GM12878 (cell line): ENCODE results near the gene BRINP2. TPM values are rescaled to one million over a fixed set of nuclear protein-coding genes. Genes with fewer than 3 reads are reported as not detected.

Experiments
- ATAC-seq: fragments of 200-7000 bp; cut with Tn5 transposase; 3 replicates; pipeline ENCODE4 v1.9.1; 2020; ENCODE audit warnings: mild to moderate bottlenecking, moderate library complexity
- BruUV-seq: library from RNA; stranded (reverse); fragments of 400-500 nt; replicated peaks from 2 replicates; lab custom pipeline; 2021; lab: Mats Ljungman, UMichigan
- CTCF ChIA-PET: fragments of 300-600 bp; sonication (Branson Sonifier 250); formaldehyde crosslinking; extraction: SDS; loops from one replicate; lab custom pipeline; 2021; ENCODE audit warnings: inconsistent platforms; lab: Yijun Ruan, JAX
- POLR2A ChIA-PET: fragments of 350-600 bp; formaldehyde crosslinking; extraction: SDS; loops from one replicate; lab custom pipeline; 2021; ENCODE audit warnings: inconsistent platforms; lab: Charles Lee
- RAD21 ChIA-PET: fragments of 300-600 bp; sonication (Branson Sonifier 250); formaldehyde crosslinking; loops from one replicate; lab custom pipeline; 2023; ENCODE audit warnings: antibody characterized with exemption; ENCODE audit not compliant: unreplicated experiment; lab: Charles Lee
- SMC1A ChIA-PET: fragments of 300-600 bp; sonication (Branson Sonifier 250); formaldehyde crosslinking; loops from one replicate; lab custom pipeline; 2023; ENCODE audit not compliant: unreplicated experiment, uncharacterized antibody; lab: Charles Lee
- DNase-seq: peaks from one replicate; pipeline ENCODE4 v3.0.0-alpha.2; 2011; ENCODE audit warnings: low read depth, low spot score
- FAIRE-seq: peaks from 3 replicates; lab custom pipeline; 2011; peaks lifted over from hg19 to GRCh38; lab: Jason Lieb, UNC
- H2AFZ ChIP-seq: 2 replicates; pipeline ENCODE4 v1.6.0; 2011; ENCODE audit warnings: low read depth, low read length, control low read depth; ENCODE audit not compliant: control insufficient read depth
- H3K27ac ChIP-seq: 2 replicates; pipeline ENCODE4 v1.5.1; 2011; ENCODE audit warnings: control low read depth; ENCODE audit not compliant: control insufficient read depth, insufficient read depth
- H3K27me3 ChIP-seq, 2 experiments: replicated peaks in 1 of 2; 2 replicates each; pipeline versions ENCODE4 v1.6.0 to v1.6.1; 2011; ENCODE audit warnings: low read length in 1 of 2; ENCODE audit not compliant: control insufficient read depth in 2 of 2, insufficient read depth in 2 of 2
- H3K36me3 ChIP-seq, 2 experiments: 2 replicates each; pipeline ENCODE4 v1.5.1; 2011; ENCODE audit warnings: low read length in 1 of 2; ENCODE audit not compliant: control insufficient read depth in 2 of 2, insufficient read depth in 2 of 2
- H3K4me1 ChIP-seq: 2 replicates; pipeline ENCODE4 v1.6.1; 2011; ENCODE audit warnings: mild to moderate bottlenecking, low read length, moderate library complexity, mixed read lengths; ENCODE audit not compliant: control insufficient read depth, insufficient read depth
- H3K4me2 ChIP-seq: 2 replicates; pipeline ENCODE4 v1.6.0; 2011; ENCODE audit warnings: control low read depth; ENCODE audit not compliant: control insufficient read depth, insufficient read depth
- H3K4me3 ChIP-seq: fragments of 200-600 bp; sonication (generic); 2 replicates; pipeline ENCODE4 v1.5.1; 2016
- H3K79me2 ChIP-seq: 2 replicates; pipeline ENCODE4 v1.6.0; 2011; ENCODE audit warnings: low read length; ENCODE audit not compliant: control insufficient read depth, insufficient read depth
- H3K9ac ChIP-seq: 2 replicates; pipeline ENCODE4 v1.8.0; 2011; ENCODE audit warnings: low read length, control low read depth, mixed read lengths; ENCODE audit not compliant: control insufficient read depth, insufficient read depth
- H3K9me3 ChIP-seq: replicated peaks from 3 replicates; pipeline ENCODE4 v1.5.1; 2011; ENCODE audit warnings: mild to moderate bottlenecking, low read length; ENCODE audit not compliant: control insufficient read depth, insufficient read depth
- H4K20me1 ChIP-seq: 2 replicates; pipeline ENCODE4 v1.6.0; 2011; ENCODE audit not compliant: control insufficient read depth, insufficient read depth
- BACH1 ChIP-seq: fragments of 450-650 bp; IDR thresholded peaks from 2 replicates; pipeline ENCODE4 v1.6.1; 2017; ENCODE audit warnings: mild to moderate bottlenecking, borderline replicate concordance
- DPF2 ChIP-seq: fragments of 450-650 bp; IDR thresholded peaks from 2 replicates; pipeline ENCODE4 v1.6.1; 2017; ENCODE audit warnings: mild to moderate bottlenecking
- EP300 ChIP-seq, 2 experiments: fragments of 150-350 bp in 1 of 2; IDR thresholded peaks; 2 replicates each; pipeline ENCODE4 v1.6.1; 2011 to 2012; ENCODE audit warnings: low read depth in 2 of 2, low read length in 2 of 2, borderline replicate concordance in 1 of 2, improper control_type of control experiment in 1 of 2, inconsistent platforms in 1 of 2; ENCODE audit not compliant: control insufficient read depth in 1 of 2
- HDAC2 ChIP-seq: fragments of 200-600 bp; sonication (generic); IDR thresholded peaks from 2 replicates; pipeline ENCODE4 v1.6.1; 2017
- NFYA ChIP-seq: IDR thresholded peaks from 2 replicates; pipeline ENCODE4 v1.6.1; 2011; ENCODE audit warnings: low read depth, mild to moderate bottlenecking, low read length, improper control_type of control experiment, borderline replicate concordance
- PAX8 ChIP-seq: fragments of 450-650 bp; IDR thresholded peaks from 2 replicates; pipeline ENCODE4 v1.6.1; 2017; ENCODE audit warnings: mild to moderate bottlenecking, moderate library complexity
- SMAD5 ChIP-seq: IDR thresholded peaks from 2 replicates; pipeline ENCODE4 v1.6.1; 2016; ENCODE audit warnings: antibody characterized with exemption, low read depth
- SMC3 ChIP-seq: IDR thresholded peaks from 2 replicates; pipeline ENCODE4 v1.6.1; 2011; ENCODE audit warnings: low read length, improper control_type of control experiment, borderline replicate concordance
- SRF ChIP-seq, 2 experiments: IDR thresholded peaks; 2 replicates each; pipeline ENCODE4 v1.6.1; 2011; ENCODE audit warnings: low read depth in 2 of 2, low read length in 2 of 2, mild to moderate bottlenecking in 1 of 2, moderate library complexity in 1 of 2
- SUPT20H ChIP-seq: IDR thresholded peaks from 2 replicates; pipeline ENCODE4 v1.6.1; 2011; ENCODE audit warnings: low read depth, mild to moderate bottlenecking, low read length, moderate library complexity, borderline replicate concordance; ENCODE audit not compliant: control insufficient read depth
- YY1 ChIP-seq: IDR thresholded peaks from 2 replicates; pipeline ENCODE4 v1.6.1; 2011; ENCODE audit warnings: low read depth, mild to moderate bottlenecking, low read length
- WGBS: methylation state at CpG from one replicate; pipeline ENCODE4 v1.1.6; 2016; ENCODE audit warnings: low lambda C conversion rate; ENCODE audit not compliant: insufficient replicate concordance, insufficient coverage; ENCODE audit errors: missing lambda C conversion rate; 5-methylcytosine and 5-hydroxymethylcytosine counted together
- in situ Hi-C: fragments of 300-500 bp; cut with MboI; formaldehyde crosslinking; loops from 9 replicates; pipeline ENCODE4 v1.14.3; 2018; ENCODE audit warnings: mixed read lengths
- intact Hi-C: fragments of 100-400 bp; cut with micrococcal nuclease; formaldehyde crosslinking; loops from one replicate; pipeline ENCODE4 v1.14.2; 2022; ENCODE audit not compliant: unreplicated experiment
- polyA plus RNA-seq, 11 experiments: library from polyadenylated mRNA; depleted of rRNA in 4 of 11; unstranded in 6 of 11; stranded (reverse) in 5 of 11; fragments of >200 nt; fragmentation: Nextera tagmentation in 4 of 11; fragmentation: Illumina TruSeq in 1 of 11; extraction: Ambion mirVana in 4 of 11; extraction: Trizol in 1 of 11; gene quantifications; 1 replicate in 1 of 11; 2 replicates in 10 of 11; pipeline versions ENCODE4 v1.2.1 to v1.2.3, GENCODE V29; 2011 to 2016; ENCODE audit warnings: inconsistent platforms in 2 of 11, missing spikeins in 2 of 11, low read depth in 1 of 11
- total RNA-seq, 4 experiments: library from RNA; depleted of rRNA in 3 of 4; stranded (reverse); fragments of >200 nt in 3 of 4; fragmentation: Illumina TruSeq in 1 of 4; extraction: Trizol in 1 of 4; gene quantifications; 2 replicates each; pipeline versions ENCODE4 v1.2.1 to v1.2.3, GENCODE V29; 2013 to 2021
- TF ChIP-seq, protein P1 (sequence below): IDR thresholded peaks from 2 replicates; pipeline ENCODE4 v1.6.1; 2012; ENCODE audit warnings: low read depth, low read length, improper control_type of control experiment
- TF ChIP-seq, protein P2 (sequence below): fragments of 150-350 bp; IDR thresholded peaks from 2 replicates; pipeline ENCODE4 v1.6.1; 2016; ENCODE audit warnings: low read depth, low read length

The BRINP2 gene
- total and polyA plus RNA-seq, 10 of the 15 experiments (the other 5 are each of a cell fraction or from before 2014, with no cell fraction given) = 0.03 TPM; not detected in 9

DNA sequence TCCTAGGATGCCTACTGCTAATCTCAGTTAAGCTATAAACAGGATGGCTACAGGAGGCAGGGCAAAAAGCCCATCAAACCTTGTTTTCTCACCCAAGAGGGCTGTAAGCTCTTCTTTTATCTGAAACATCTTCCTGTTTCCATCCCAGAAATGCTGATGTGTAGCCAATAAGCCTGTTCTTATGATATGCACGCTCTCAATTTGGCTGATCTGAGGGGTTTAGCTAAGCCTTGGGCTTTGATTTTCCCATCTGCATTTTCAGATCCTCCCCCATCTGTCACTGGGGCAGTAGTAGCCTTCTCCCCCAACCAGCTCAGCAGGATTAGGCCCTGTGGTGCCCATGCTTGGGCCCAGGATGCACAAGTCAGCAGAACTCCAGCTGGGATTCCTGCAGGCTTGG lies 105.0 kb downstream of the BRINP2 start:
- Histone ChIP-seq H2AFZ (no peak overlapping the region), H3K4me3 (no peak overlapping the region), H3K79me2 (no peaks in the 10 kb centered on the region), H3K27me3 (peaks cover 0 to 2% of the 10 kb centered on the region in 2 experiments; a peak in 2 of 4 replicates), H3K9me3 (no peaks in the 10 kb centered on the region), H3K9ac (no peak overlapping the region), H3K4me1 (no peaks in the 10 kb centered on the region), H4K20me1 (no peaks in the 10 kb centered on the region), H3K4me2 (no peak overlapping the region), H3K27ac (no peak overlapping the region), H3K36me3 (no peaks in the 10 kb centered on the region)
- WGBS = 0% methylated on average over 1 of the region's 1 CpG
- DNase-seq (no peak), FAIRE-seq (no peak), ATAC-seq (no peak)
- in situ Hi-C loops = no loop called here
- intact Hi-C loops = no loop called here
- CTCF ChIA-PET = no interaction called here
- BruUV-seq = no TSS peak
- RAD21 ChIA-PET = no interaction called here
- SMC1A ChIA-PET = no interaction called here
- TF ChIP-seq NFYA = no peak
- TF ChIP-seq PAX8 = no peak
- no peak for TF ChIP-seq EP300 (IDR thresholded peaks at IDR 0.05; ENCODE audit: borderline replicate concordance in 1 of 2, control insufficient read depth in 1 of 2, low read depth in 2 of 2, low read length in 2 of 2)
- TF ChIP-seq, protein P1, sequence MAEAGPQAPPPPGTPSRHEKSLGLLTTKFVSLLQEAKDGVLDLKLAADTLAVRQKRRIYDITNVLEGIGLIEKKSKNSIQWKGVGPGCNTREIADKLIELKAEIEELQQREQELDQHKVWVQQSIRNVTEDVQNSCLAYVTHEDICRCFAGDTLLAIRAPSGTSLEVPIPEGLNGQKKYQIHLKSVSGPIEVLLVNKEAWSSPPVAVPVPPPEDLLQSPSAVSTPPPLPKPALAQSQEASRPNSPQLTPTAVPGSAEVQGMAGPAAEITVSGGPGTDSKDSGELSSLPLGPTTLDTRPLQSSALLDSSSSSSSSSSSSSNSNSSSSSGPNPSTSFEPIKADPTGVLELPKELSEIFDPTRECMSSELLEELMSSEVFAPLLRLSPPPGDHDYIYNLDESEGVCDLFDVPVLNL = no peak
- no peak for TF ChIP-seq YY1
- no peak for TF ChIP-seq SRF (IDR thresholded peaks at IDR 0.05; ENCODE audit: low read depth in 2 of 2, low read length in 2 of 2)
- TF ChIP-seq SMC3 = no peak
- no peak for TF ChIP-seq BACH1
- no peak for TF ChIP-seq SUPT20H
- TF ChIP-seq HDAC2 = no peak
- no peak for TF ChIP-seq DPF2
- no peak for TF ChIP-seq SMAD5
- TF ChIP-seq, protein P2, sequence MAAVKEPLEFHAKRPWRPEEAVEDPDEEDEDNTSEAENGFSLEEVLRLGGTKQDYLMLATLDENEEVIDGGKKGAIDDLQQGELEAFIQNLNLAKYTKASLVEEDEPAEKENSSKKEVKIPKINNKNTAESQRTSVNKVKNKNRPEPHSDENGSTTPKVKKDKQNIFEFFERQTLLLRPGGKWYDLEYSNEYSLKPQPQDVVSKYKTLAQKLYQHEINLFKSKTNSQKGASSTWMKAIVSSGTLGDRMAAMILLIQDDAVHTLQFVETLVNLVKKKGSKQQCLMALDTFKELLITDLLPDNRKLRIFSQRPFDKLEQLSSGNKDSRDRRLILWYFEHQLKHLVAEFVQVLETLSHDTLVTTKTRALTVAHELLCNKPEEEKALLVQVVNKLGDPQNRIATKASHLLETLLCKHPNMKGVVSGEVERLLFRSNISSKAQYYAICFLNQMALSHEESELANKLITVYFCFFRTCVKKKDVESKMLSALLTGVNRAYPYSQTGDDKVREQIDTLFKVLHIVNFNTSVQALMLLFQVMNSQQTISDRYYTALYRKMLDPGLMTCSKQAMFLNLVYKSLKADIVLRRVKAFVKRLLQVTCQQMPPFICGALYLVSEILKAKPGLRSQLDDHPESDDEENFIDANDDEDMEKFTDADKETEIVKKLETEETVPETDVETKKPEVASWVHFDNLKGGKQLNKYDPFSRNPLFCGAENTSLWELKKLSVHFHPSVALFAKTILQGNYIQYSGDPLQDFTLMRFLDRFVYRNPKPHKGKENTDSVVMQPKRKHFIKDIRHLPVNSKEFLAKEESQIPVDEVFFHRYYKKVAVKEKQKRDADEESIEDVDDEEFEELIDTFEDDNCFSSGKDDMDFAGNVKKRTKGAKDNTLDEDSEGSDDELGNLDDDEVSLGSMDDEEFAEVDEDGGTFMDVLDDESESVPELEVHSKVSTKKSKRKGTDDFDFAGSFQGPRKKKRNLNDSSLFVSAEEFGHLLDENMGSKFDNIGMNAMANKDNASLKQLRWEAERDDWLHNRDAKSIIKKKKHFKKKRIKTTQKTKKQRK = no peak
- POLR2A ChIA-PET = no interaction called here
